ENCODE results near the gene FNDC11. TPM values are rescaled to one million over a fixed set of nuclear protein-coding genes. Genes with fewer than 3 reads are reported as not detected.

Gene FNDC11
- total and polyA plus RNA-seq, 2 of the 13 experiments (the other 11 are each of a cell fraction or from before 2014, with no cell fraction given): 0.07 TPM; not detected in 1

- in situ Hi-C loops (cut with HindIII; ENCODE audit: extremely low pct_ligation_motif_present, low pct_unique_long_range_greater_than_20kb) (no loop called here), intact Hi-C loops (cut with micrococcal nuclease; ENCODE audit: unreplicated experiment) (no loop called here)
- H3K79me2 ChIP-seq (ENCODE audit: insufficient read depth, low read length): no peaks in the 10 kb centered on the region
- peak; percentile 35; the same call in 1 of the 2 replicates for TF ChIP-seq CEBPB (IDR thresholded peaks at IDR 0.05; ENCODE audit: borderline replicate concordance, low read depth, low read length)
- TF ChIP-seq ZNF17 (CRISPR knock-in tag; IDR thresholded peaks at IDR 0.05): no peak
- TF ChIP-seq SAP130 (CRISPR knock-in tag; IDR thresholded peaks at IDR 0.05; ENCODE audit: low read depth): no peak
- peaks cover 22 to 92% of the 10 kb centered on the region in 2 experiments; a peak in 4 of 5 replicates for H3K27me3 ChIP-seq (ENCODE audit: control insufficient read depth in 1 of 2, insufficient read depth in 2 of 2, low read length in 2 of 2)
- no peak overlapping the region for H3K27ac ChIP-seq (ENCODE audit: extremely low read length, insufficient read depth, low read length)
- no peak for DNase-seq (ENCODE audit: low spot score)
- H3K4me1 ChIP-seq (ENCODE audit: insufficient read depth, low read length): no peaks in the 10 kb centered on the region
- no peaks in the 10 kb centered on the region for H3K9me3 ChIP-seq (ENCODE audit: low read length)
- no peak overlapping the region for H3K9ac ChIP-seq (ENCODE audit: insufficient read depth, low read depth, low read length)
- FAIRE-seq: no peak
- WGBS (ENCODE audit: low lambda C conversion rate): 40% methylated on average over 9 of the region's 9 CpGs
- POLR2A ChIA-PET: no interaction called here
- H2AFZ ChIP-seq (ENCODE audit: low read length): no peak overlapping the region
- no peaks in the 10 kb centered on the region; the same call in 1 of the 2 replicates for H4K20me1 ChIP-seq (ENCODE audit: insufficient read depth, low read length)
- no peaks in the 10 kb centered on the region for H3K36me3 ChIP-seq (replicated peaks in 1 of 2; ENCODE audit: control insufficient read depth in 1 of 2, insufficient read depth in 2 of 2, low read length in 2 of 2)
- no TSS peak for BruUV-seq (replicated peaks)
- H3K4me3 ChIP-seq (replicated peaks in 1 of 3; ENCODE audit: insufficient read depth in 1 of 3, low read depth in 2 of 3, low read length in 3 of 3): no peak overlapping the region
- ATAC-seq: no peak
- CTCF ChIA-PET (ENCODE audit: low intra/inter-chr PET ratio, low total read pairs): no interaction called here
- no peak overlapping the region for H3K4me2 ChIP-seq (ENCODE audit: low read depth, low read length)
Measured at GRCh38 chr20:63504642-63505041, 49.3 kb upstream of the FNDC11 start.

- ChIA-PET POLR2A (no interaction called here), CTCF (ENCODE audit: low intra/inter-chr PET ratio, low total read pairs) (no interaction called here)
- no peak overlapping the region for H3K4me2 ChIP-seq (ENCODE audit: low read depth, low read length)
- no peak overlapping the region for H3K4me3 ChIP-seq (replicated peaks in 1 of 3; ENCODE audit: insufficient read depth in 1 of 3, low read depth in 2 of 3, low read length in 3 of 3)
- H3K36me3 ChIP-seq (replicated peaks in 1 of 2; ENCODE audit: control insufficient read depth in 1 of 2, insufficient read depth in 2 of 2, low read length in 2 of 2): no peaks in the 10 kb centered on the region
- ATAC-seq: no peak
- H3K4me1 ChIP-seq (ENCODE audit: insufficient read depth, low read length): no peaks in the 10 kb centered on the region
- no peak overlapping the region for H3K27ac ChIP-seq (ENCODE audit: extremely low read length, insufficient read depth, low read length)
- H3K9me3 ChIP-seq (ENCODE audit: low read length): no peaks in the 10 kb centered on the region
- TF ChIP-seq CC2D1A (CRISPR knock-in tag; IDR thresholded peaks at IDR 0.05) (no peak), CCAR2 (optimal IDR thresholded peaks at IDR 0.05; ENCODE audit: low read depth, low read length) (no peak), ZC3H13 (CRISPR knock-in tag; IDR thresholded peaks at IDR 0.05) (no peak), HNF4A (CRISPR knock-in tag; IDR thresholded peaks at IDR 0.05) (no peak), NR2F6 (IDR thresholded peaks at IDR 0.05) (no peak), NR2F6 (CRISPR knock-in tag; IDR thresholded peaks at IDR 0.05) (no peak), ZNF383 (CRISPR knock-in tag; IDR thresholded peaks at IDR 0.05; ENCODE audit: borderline replicate concordance) (no peak), RARA (CRISPR knock-in tag; IDR thresholded peaks at IDR 0.05) (no peak), MLLT10 (CRISPR knock-in tag; IDR thresholded peaks at IDR 0.05) (no peak)
- TF ChIP-seq, protein P1, sequence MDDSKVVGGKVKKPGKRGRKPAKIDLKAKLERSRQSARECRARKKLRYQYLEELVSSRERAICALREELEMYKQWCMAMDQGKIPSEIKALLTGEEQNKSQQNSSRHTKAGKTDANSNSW (CRISPR knock-in tag; IDR thresholded peaks at IDR 0.05; ENCODE audit: borderline replicate concordance): no peak
- no peak for FAIRE-seq
- H3K9ac ChIP-seq (ENCODE audit: insufficient read depth, low read depth, low read length): no peak overlapping the region
- H3K27me3 ChIP-seq (ENCODE audit: control insufficient read depth in 1 of 2, insufficient read depth in 2 of 2, low read length in 2 of 2): peaks cover 20 to 90% of the 10 kb centered on the region in 2 experiments; a peak in 4 of 5 replicates
- H4K20me1 ChIP-seq (ENCODE audit: insufficient read depth, low read length): no peaks in the 10 kb centered on the region; the same call in 1 of the 2 replicates
- intact Hi-C loops (cut with micrococcal nuclease; ENCODE audit: unreplicated experiment): no loop called here
- no peaks in the 10 kb centered on the region for H3K79me2 ChIP-seq (ENCODE audit: insufficient read depth, low read length)
- no peak overlapping the region for H2AFZ ChIP-seq (ENCODE audit: low read length)
- no peak for DNase-seq (ENCODE audit: low spot score)
- no TSS peak for BruUV-seq (replicated peaks)
- WGBS (ENCODE audit: low lambda C conversion rate): 29% methylated on average over 8 of the region's 8 CpGs
- in situ Hi-C loops (cut with HindIII; ENCODE audit: extremely low pct_ligation_motif_present, low pct_unique_long_range_greater_than_20kb): no loop called here
Measured at GRCh38 chr20:63505281-63505680, 48.7 kb upstream of the FNDC11 start.

Measured in HepG2 (cell line).